ENCODE data around the gene FNBP1L. TPM values are rescaled to one million over a fixed set of nuclear protein-coding genes. Genes with fewer than 3 reads are reported as not detected.
"Not testable (repeated sequence)": the region's sequence is repeated elsewhere in the genome, so short reads cannot be mapped to it uniquely, and the experiment has no call there.

FNBP1L gene
- total RNA-seq, 2 experiments from 2014 or later: 0.17 to 0.21 TPM

GRCh38 chr1:93581917-93582850, 134.3 kb downstream of the FNBP1L start:
- H3K27ac Mint-ChIP-seq: no peak overlapping the region

GRCh38 chr1:93584261-93585003, 136.5 kb downstream of the FNBP1L start:
- no peaks in the 10 kb centered on the region for H3K36me3 Mint-ChIP-seq (ENCODE audit: low read depth)
- H3K4me1 Mint-ChIP-seq (ENCODE audit: low read depth): no peaks in the 10 kb centered on the region
- intact Hi-C loops (cut with micrococcal nuclease): no loop called here
- H3K27ac Mint-ChIP-seq: no peak overlapping the region
- H3K4me3 Mint-ChIP-seq: no peak overlapping the region
- no peaks in the 10 kb centered on the region for H3K27me3 Mint-ChIP-seq (ENCODE audit: low read depth)
- CTCF ChIA-PET: interaction anchor here (0.5 kb wide), 1 partner anchor 34 kb away, joined by 3 read pairs; no protein-coding TSS in a partner anchor
- no peaks in the 10 kb centered on the region for H3K9me3 Mint-ChIP-seq
- DNase-seq: no peak

More at GRCh38 chr1:93581917-93582850, 134.3 kb downstream of the FNBP1L start:
- Mint-ChIP-seq H3K4me3 (no peak overlapping the region), H3K36me3 (ENCODE audit: low read depth) (no peaks in the 10 kb centered on the region), H3K9me3 (no peaks in the 10 kb centered on the region), H3K27me3 (ENCODE audit: low read depth) (no peaks in the 10 kb centered on the region), H3K4me1 (ENCODE audit: low read depth) (no peaks in the 10 kb centered on the region)
- CTCF ChIA-PET: interaction anchor here (0.8 kb wide), 1 partner anchor 163 kb away, joined by 3 read pairs; no protein-coding TSS in a partner anchor
- no peak for DNase-seq
- intact Hi-C loops (cut with micrococcal nuclease): no loop called here

- intact Hi-C loops (cut with micrococcal nuclease): no loop called here
- Mint-ChIP-seq H3K27me3 (ENCODE audit: low read depth) (no peaks in the 10 kb centered on the region), H3K27ac (no peak overlapping the region), H3K9me3 (no peaks in the 10 kb centered on the region), H3K36me3 (ENCODE audit: low read depth) (no peaks in the 10 kb centered on the region), H3K4me3 (no peak overlapping the region), H3K4me1 (ENCODE audit: low read depth) (no peaks in the 10 kb centered on the region)
- DNase-seq: no peak
- CTCF ChIA-PET: interaction anchor here (0.5 kb wide), 1 partner anchor 33 kb away, joined by 3 read pairs; no protein-coding TSS in a partner anchor
Measured at GRCh38 chr1:93585059-93585966, 137.4 kb downstream of the FNBP1L start.

- CTCF ChIA-PET: no interaction called here
- Mint-ChIP-seq H3K9me3 (no peaks in the 10 kb centered on the region), H3K27me3 (ENCODE audit: low read depth) (no peaks in the 10 kb centered on the region), H3K4me3 (no peak overlapping the region), H3K27ac (no peak overlapping the region), H3K36me3 (ENCODE audit: low read depth) (no peaks in the 10 kb centered on the region), H3K4me1 (ENCODE audit: low read depth) (peaks cover 8% of the 10 kb centered on the region)
- DNase-seq: no peak
- intact Hi-C loops (cut with micrococcal nuclease): no loop called here
Measured at GRCh38 chr1:93587354-93587753, 139.4 kb downstream of the FNBP1L start.

GRCh38 chr1:93588206-93588605, 140.3 kb downstream of the FNBP1L start:
- intact Hi-C loops (cut with micrococcal nuclease): no loop called here
- no peak for DNase-seq
- Mint-ChIP-seq H3K4me3 (no peak overlapping the region), H3K9me3 (no peaks in the 10 kb centered on the region), H3K4me1 (ENCODE audit: low read depth) (peaks cover 8% of the 10 kb centered on the region), H3K27ac (no peak overlapping the region), H3K36me3 (ENCODE audit: low read depth) (no peaks in the 10 kb centered on the region), H3K27me3 (ENCODE audit: low read depth) (no peaks in the 10 kb centered on the region)
- CTCF ChIA-PET: no interaction called here

GRCh38 chr1:93588955-93589354, 141.0 kb downstream of the FNBP1L start:
- CTCF ChIA-PET: no interaction called here
- intact Hi-C loops (cut with micrococcal nuclease): no loop called here
- H3K4me1 Mint-ChIP-seq (ENCODE audit: low read depth): peaks cover 8% of the 10 kb centered on the region
- H3K4me3 Mint-ChIP-seq: no peak overlapping the region
- no peaks in the 10 kb centered on the region for H3K9me3 Mint-ChIP-seq
- no peak overlapping the region for H3K27ac Mint-ChIP-seq
- DNase-seq: no peak
- H3K36me3 Mint-ChIP-seq (ENCODE audit: low read depth): no peaks in the 10 kb centered on the region
- no peaks in the 10 kb centered on the region for H3K27me3 Mint-ChIP-seq (ENCODE audit: low read depth)

GRCh38 chr1:93591291-93591675, 143.4 kb downstream of the FNBP1L start:
- H3K36me3 Mint-ChIP-seq (ENCODE audit: low read depth); H3K4me3 Mint-ChIP-seq; H3K4me1 Mint-ChIP-seq (ENCODE audit: low read depth); intact Hi-C loops (cut with micrococcal nuclease); DNase-seq; CTCF ChIA-PET; H3K9me3 Mint-ChIP-seq; H3K27ac Mint-ChIP-seq; H3K27me3 Mint-ChIP-seq (ENCODE audit: low read depth): not testable (repeated sequence)

GRCh38 chr1:93591676-93592550, 144.0 kb downstream of the FNBP1L start:
- intact Hi-C loops (cut with micrococcal nuclease): no loop called here
- CTCF ChIA-PET: interaction anchor here (1.1 kb wide), 1 partner anchor 37 kb away, joined by 3 read pairs; no protein-coding TSS in a partner anchor
- Mint-ChIP-seq H3K4me3 (no peak overlapping the region), H3K4me1 (ENCODE audit: low read depth) (peaks cover 8% of the 10 kb centered on the region), H3K27me3 (ENCODE audit: low read depth) (no peaks in the 10 kb centered on the region), H3K36me3 (ENCODE audit: low read depth) (no peaks in the 10 kb centered on the region), H3K27ac (no peak overlapping the region), H3K9me3 (no peaks in the 10 kb centered on the region)
- peak; percentile 20 for DNase-seq

GRCh38 chr1:93592551-93592949, 144.6 kb downstream of the FNBP1L start:
- Mint-ChIP-seq H3K4me1 (ENCODE audit: low read depth) (peaks cover 8% of the 10 kb centered on the region), H3K27me3 (ENCODE audit: low read depth) (no peaks in the 10 kb centered on the region), H3K36me3 (ENCODE audit: low read depth) (no peaks in the 10 kb centered on the region), H3K9me3 (no peaks in the 10 kb centered on the region), H3K27ac (no peak overlapping the region), H3K4me3 (no peak overlapping the region)
- CTCF ChIA-PET: interaction anchor here (1.1 kb wide), 1 partner anchor 37 kb away, joined by 3 read pairs; no protein-coding TSS in a partner anchor
- intact Hi-C loops (cut with micrococcal nuclease): no loop called here
- no peak for DNase-seq

GRCh38 chr1:93593854-93594602, 146.1 kb downstream of the FNBP1L start:
- CTCF ChIA-PET: interaction anchor here (0.6 kb wide), 1 partner anchor 1658 kb away, joined by 3 read pairs; no protein-coding TSS in a partner anchor
- DNase-seq: no peak
- no peak overlapping the region for H3K4me3 Mint-ChIP-seq
- intact Hi-C loops (cut with micrococcal nuclease): no loop called here
- H3K9me3 Mint-ChIP-seq: no peaks in the 10 kb centered on the region
- no peak overlapping the region for H3K27ac Mint-ChIP-seq
- H3K4me1 Mint-ChIP-seq (ENCODE audit: low read depth): peaks cover 8% of the 10 kb centered on the region
- H3K27me3 Mint-ChIP-seq (ENCODE audit: low read depth): no peaks in the 10 kb centered on the region
- no peaks in the 10 kb centered on the region for H3K36me3 Mint-ChIP-seq (ENCODE audit: low read depth)

- Mint-ChIP-seq H3K4me1 (ENCODE audit: low read depth) (peaks cover 8% of the 10 kb centered on the region), H3K9me3 (no peaks in the 10 kb centered on the region), H3K27ac (no peak overlapping the region), H3K4me3 (no peak overlapping the region), H3K36me3 (ENCODE audit: low read depth) (no peaks in the 10 kb centered on the region), H3K27me3 (ENCODE audit: low read depth) (no peaks in the 10 kb centered on the region)
- intact Hi-C loops (cut with micrococcal nuclease): no loop called here
- DNase-seq: no peak
- CTCF ChIA-PET: no interaction called here
Measured at GRCh38 chr1:93594603-93594880, 146.6 kb downstream of the FNBP1L start.

Data from activated naive CD4-positive, alpha-beta T cell treated with anti-CD3 and anti-CD28 coated beads for 36 hours (primary cell).